H1 (cell line): ENCODE results near the gene PRKN. TPM values are rescaled to one million over a fixed set of nuclear protein-coding genes. Genes with fewer than 3 reads are reported as not detected.

ENCODE experiments used
- CTCF ChIA-PET: fragments of 300-600 bp; sonication (Branson Sonifier 250); formaldehyde crosslinking; loops from one replicate; lab custom pipeline; 2021; ENCODE audit not compliant: partially characterized antibody; lab: Charles Lee
- POLR2A ChIA-PET: fragments of 300-600 bp; sonication (Branson Sonifier 250); formaldehyde crosslinking; loops from one replicate; lab custom pipeline; 2021; ENCODE audit warnings: inconsistent platforms; ENCODE audit not compliant: partially characterized antibody; lab: Charles Lee
- DNase-seq, 2 experiments: peaks; one replicate each; pipeline versions ENCODE4 v3.0.0 to v3.0.0-alpha.2; 2010 to 2022; ENCODE audit warnings: low spot score in 2 of 2, low read depth in 1 of 2, mixed read lengths in 1 of 2
- FAIRE-seq: peaks from 2 replicates; lab custom pipeline; 2011; peaks lifted over from hg19 to GRCh38; lab: Jason Lieb, UNC
- H2AFZ ChIP-seq: 2 replicates; pipeline ENCODE4 v1.8.1; 2012; ENCODE audit warnings: low read length, inconsistent platforms
- H2AK5ac ChIP-seq: 2 replicates; pipeline ENCODE4 v1.6.1; 2013; ENCODE audit warnings: low read depth, low read length
- H2BK120ac ChIP-seq: replicated peaks from 2 replicates; pipeline ENCODE3; 2013; ENCODE audit warnings: low read depth, low read length, inconsistent platforms
- H2BK12ac ChIP-seq: 2 replicates; pipeline ENCODE4 v1.6.1; 2013; ENCODE audit warnings: low read depth, low read length
- H2BK15ac ChIP-seq: 2 replicates; pipeline ENCODE4 v1.6.1; 2013; ENCODE audit warnings: low read length
- H2BK20ac ChIP-seq: 2 replicates; pipeline ENCODE4 v1.6.1; 2013; ENCODE audit warnings: low read length
- H2BK5ac ChIP-seq: 2 replicates; pipeline ENCODE4 v1.6.1; 2013; ENCODE audit warnings: low read depth, low read length
- H3K14ac ChIP-seq: 2 replicates; pipeline ENCODE4 v1.6.1; 2013; ENCODE audit warnings: inconsistent platforms; ENCODE audit not compliant: insufficient read length
- H3K18ac ChIP-seq: 2 replicates; pipeline ENCODE4 v1.6.1; 2013; ENCODE audit warnings: low read length; ENCODE audit errors: extremely low read depth
- H3K23ac ChIP-seq: 2 replicates; pipeline ENCODE4 v1.6.1; 2013; ENCODE audit warnings: inconsistent platforms; ENCODE audit not compliant: insufficient read length
- H3K23me2 ChIP-seq: 2 replicates; pipeline ENCODE4 v1.6.1; 2013; ENCODE audit warnings: low read depth, low read length
- H3K27ac ChIP-seq: 2 replicates; pipeline ENCODE4 v1.6.1; 2011; ENCODE audit warnings: low read depth, low read length, inconsistent platforms
- H3K27me3 ChIP-seq, 4 experiments: replicated peaks in 1 of 4; 1 replicate in 1 of 4; 2 replicates in 3 of 4; pipeline versions ENCODE4 v1.6.1 to v1.8.1; 2011 to 2013; ENCODE audit warnings: low read length in 3 of 4, mild to moderate bottlenecking in 3 of 4, inconsistent platforms in 2 of 4, mixed read lengths in 2 of 4, moderate library complexity in 1 of 4; ENCODE audit not compliant: control insufficient read depth in 3 of 4, insufficient read depth in 3 of 4; ENCODE audit errors: extremely low read depth in 1 of 4
- H3K36me3 ChIP-seq, 4 experiments: 2 replicates each; pipeline versions ENCODE4 v1.6.1 to v1.8.1; 2011 to 2013; ENCODE audit warnings: mild to moderate bottlenecking in 4 of 4, low read length in 3 of 4, moderate library complexity in 2 of 4, control low read depth in 1 of 4, inconsistent platforms in 1 of 4; ENCODE audit not compliant: insufficient read depth in 4 of 4, control insufficient read depth in 2 of 4
- H3K4ac ChIP-seq: replicated peaks from 2 replicates; pipeline ENCODE3; 2013; ENCODE audit warnings: low read length, low read depth, mixed read lengths, inconsistent platforms; ENCODE audit not compliant: insufficient read length
- H3K4me1 ChIP-seq, 4 experiments: replicated peaks in 1 of 4; 1 replicate in 1 of 4; 2 replicates in 3 of 4; pipeline versions ENCODE4 v1.6.1 to v1.8.1; 2011 to 2013; ENCODE audit warnings: low read length in 3 of 4, inconsistent platforms in 2 of 4, mixed read lengths in 1 of 4; ENCODE audit not compliant: insufficient read depth in 4 of 4, control insufficient read depth in 3 of 4
- H3K4me2 ChIP-seq, 2 experiments: 2 replicates each; pipeline versions ENCODE4 v1.6.1 to v1.8.1; 2011 to 2013; ENCODE audit warnings: low read depth in 2 of 2, low read length in 2 of 2, control low read depth in 1 of 2, inconsistent platforms in 1 of 2, mild to moderate bottlenecking in 1 of 2; ENCODE audit not compliant: insufficient read depth in 1 of 2
- H3K4me3 ChIP-seq, 4 experiments: fragments of 200-600, 300-600 bp in 1 of 4; sonication (generic), shearing (Covaris generic), sonication (Bioruptor Twin) in 1 of 4; 2 replicates each; pipeline versions ENCODE4 v1.5.1 to v1.8.1; 2011 to 2016; ENCODE audit warnings: low read length in 4 of 4, low read depth in 3 of 4, control low read depth in 2 of 4, inconsistent platforms in 2 of 4, mild to moderate bottlenecking in 2 of 4, mixed read lengths in 1 of 4, moderate library complexity in 1 of 4; ENCODE audit not compliant: insufficient read depth in 2 of 4; ENCODE audit errors: extremely low read depth in 1 of 4
- H3K56ac ChIP-seq: replicated peaks from 2 replicates; pipeline ENCODE3; 2013; ENCODE audit warnings: low read depth, mild to moderate bottlenecking, mixed read lengths, low read length, inconsistent platforms; ENCODE audit not compliant: insufficient read length
- H3K79me1 ChIP-seq: 2 replicates; pipeline ENCODE4 v1.6.1; 2013; ENCODE audit warnings: low read depth, low read length, control low read depth
- H3K79me2 ChIP-seq, 2 experiments: 2 replicates each; pipeline versions ENCODE4 v1.6.1 to v1.8.1; 2012 to 2013; ENCODE audit warnings: low read length in 2 of 2, mild to moderate bottlenecking in 2 of 2, inconsistent platforms in 1 of 2; ENCODE audit not compliant: insufficient read depth in 2 of 2, control insufficient read depth in 1 of 2
- H3K9ac ChIP-seq, 4 experiments: replicated peaks in 1 of 4; 1 replicate in 1 of 4; 2 replicates in 3 of 4; pipeline versions ENCODE4 v1.6.1 to v1.8.1; 2011 to 2013; ENCODE audit warnings: low read depth in 3 of 4, low read length in 3 of 4, control low read depth in 2 of 4, mild to moderate bottlenecking in 2 of 4, moderate library complexity in 2 of 4, inconsistent platforms in 1 of 4; ENCODE audit errors: extremely low read depth in 1 of 4
- H3K9me3 ChIP-seq, 2 experiments: 2 replicates each; pipeline versions ENCODE4 v1.6.1 to v1.8.1; 2012 to 2013; ENCODE audit warnings: mild to moderate bottlenecking in 2 of 2, moderate library complexity in 2 of 2, control low read depth in 1 of 2, inconsistent platforms in 1 of 2, low read depth in 1 of 2, low read length in 1 of 2, mixed read lengths in 1 of 2; ENCODE audit not compliant: insufficient read depth in 2 of 2
- H4K20me1 ChIP-seq, 2 experiments: replicated peaks in 1 of 2; 2 replicates each; pipeline versions ENCODE3 to v1.8.1; 2011 to 2013; ENCODE audit warnings: inconsistent platforms in 2 of 2, low read length in 2 of 2, mild to moderate bottlenecking in 1 of 2; ENCODE audit not compliant: insufficient read depth in 2 of 2, control insufficient read depth in 1 of 2
- H4K5ac ChIP-seq: 2 replicates; pipeline ENCODE4 v1.6.1; 2013; ENCODE audit warnings: low read length, low read depth, mixed read lengths, inconsistent platforms; ENCODE audit not compliant: insufficient read length
- H4K8ac ChIP-seq: 2 replicates; pipeline ENCODE4 v1.8.0; 2013; ENCODE audit warnings: mild to moderate bottlenecking, moderate library complexity, low read length, inconsistent platforms; ENCODE audit not compliant: insufficient read depth; ENCODE audit errors: extremely low read depth
- H4K91ac ChIP-seq: replicated peaks from 2 replicates; pipeline ENCODE3; 2013; ENCODE audit warnings: low read length, mixed read lengths, inconsistent platforms; ENCODE audit not compliant: insufficient read length
- ASH2L ChIP-seq: fragments of 200-600, 300-600 bp; sonication (generic); IDR thresholded peaks from one replicate; pipeline ENCODE4 v1.7.1; 2017; ENCODE audit warnings: low read length
- BCL11A ChIP-seq, 2 experiments: IDR thresholded peaks; one replicate each; pipeline ENCODE4 v1.6.1; 2011; ENCODE audit warnings: low read depth in 2 of 2, low read length in 2 of 2, mild to moderate bottlenecking in 2 of 2
- E2F6 ChIP-seq: IDR thresholded peaks from 2 replicates; pipeline ENCODE4 v1.6.1; 2012; ENCODE audit warnings: inconsistent platforms
- RAD21 ChIP-seq, 2 experiments: IDR thresholded peaks in 1 of 2; conservative IDR thresholded peaks in 1 of 2; 2 replicates each; pipeline ENCODE4 v1.6.1; 2011; ENCODE audit warnings: low read depth in 2 of 2, low read length in 2 of 2, improper control_type of control experiment in 1 of 2, inconsistent platforms in 1 of 2, mild to moderate bottlenecking in 1 of 2, moderate library complexity in 1 of 2
- SIX5 ChIP-seq: IDR thresholded peaks from 2 replicates; pipeline ENCODE4 v1.6.1; 2011; ENCODE audit warnings: mild to moderate bottlenecking, low read depth, low read length
- TAF7 ChIP-seq: optimal IDR thresholded peaks from 2 replicates; pipeline ENCODE3; 2011; ENCODE audit warnings: low read depth, mild to moderate bottlenecking, inconsistent platforms, low read length, moderate library complexity, borderline replicate concordance
- TCF12 ChIP-seq: IDR thresholded peaks from 2 replicates; pipeline ENCODE4 v1.6.1; 2011; ENCODE audit warnings: low read depth, mild to moderate bottlenecking, low read length
- TEAD4 ChIP-seq: IDR thresholded peaks from 2 replicates; pipeline ENCODE4 v1.6.1; 2012; ENCODE audit warnings: low read depth, low read length, inconsistent platforms, mixed read lengths
- YY1 ChIP-seq: IDR thresholded peaks from 2 replicates; pipeline ENCODE4 v1.6.1; 2011; ENCODE audit warnings: low read depth, mild to moderate bottlenecking, low read length
- WGBS, 2 experiments: shearing (Covaris generic) in 1 of 2; methylation state at CpG; one replicate each; pipeline versions ENCODE4 v1.1.6 to v1.1.7; 2013 to 2015; ENCODE audit warnings: low lambda C conversion rate in 2 of 2, mixed read lengths in 2 of 2, inconsistent platforms in 1 of 2, low coverage in 1 of 2, missing lambda C conversion rate in 1 of 2; ENCODE audit not compliant: insufficient replicate concordance in 2 of 2, insufficient coverage in 1 of 2, insufficient read length in 1 of 2; ENCODE audit errors: extremely low coverage in 1 of 2, missing lambda C conversion rate in 1 of 2; 5-methylcytosine and 5-hydroxymethylcytosine counted together
- polyA plus RNA-seq, 7 experiments: library from polyadenylated mRNA; depleted of rRNA in 3 of 7; stranded (reverse) in 5 of 7; unstranded in 2 of 7; fragments of >200 nt in 5 of 7; fragments of 200-250 nt in 2 of 7; gene quantifications; 1 replicate in 5 of 7; 2 replicates in 1 of 7; 4 replicates in 1 of 7; pipeline versions ENCODE4 v1.2.1 to v1.2.3, GENCODE V29; 2011 to 2013; ENCODE audit warnings: missing spikeins in 2 of 7, mixed read lengths in 2 of 7
- total RNA-seq: library from RNA; stranded (reverse); fragmentation: NEBNext Ultra II Directional; extraction: Animal tissue kit (Norgen Biotek cat#: 25700); gene quantifications from 2 replicates; pipeline ENCODE4 v1.2.1, GENCODE V29; 2021

Gene PRKN
- total and polyA plus RNA-seq, 2 of the 8 experiments (the other 6 are each of a cell fraction or from before 2014, with no cell fraction given), result 0.13 to 0.29 TPM

- CTCF ChIA-PET, result interaction anchor here (0.6 to 2.1 kb wide), 35 partner anchors 9 to 1011 kb away, joined by 3 to 9 read pairs (median 3); no protein-coding TSS in a partner anchor
- Histone ChIP-seq H2BK20ac (no peak overlapping the region), H3K4me1 (no peaks in the 10 kb centered on the region), H4K8ac (no peak overlapping the region), H3K23me2 (no peaks in the 10 kb centered on the region), H3K9ac (no peak overlapping the region), H4K91ac (no peak overlapping the region), H3K4ac (no peak overlapping the region), H3K79me1 (no peaks in the 10 kb centered on the region), H3K23ac (no peak overlapping the region), H4K20me1 (no peaks in the 10 kb centered on the region), H3K9me3 (no peaks in the 10 kb centered on the region; a peak in 1 of 4 replicates), H3K27me3 (no peaks in the 10 kb centered on the region), H3K4me2 (no peak overlapping the region), H3K56ac (no peak overlapping the region), H3K14ac (no peak overlapping the region), H2AFZ (peak overlapping the region; percentile 94; the same call in 1 of the 2 replicates), H3K4me3 (no peak overlapping the region), H2BK12ac (no peak overlapping the region), H3K18ac (no peak overlapping the region), H3K79me2 (no peaks in the 10 kb centered on the region), H4K5ac (no peak overlapping the region), H3K27ac (no peak overlapping the region), H3K36me3 (no peaks in the 10 kb centered on the region), H2BK120ac (no peak overlapping the region), H2AK5ac (no peak overlapping the region), H2BK5ac (no peak overlapping the region), H2BK15ac (no peak overlapping the region)
- FAIRE-seq (peak; percentile 55), DNase-seq (peak; percentile 72 to 94)
- POLR2A ChIA-PET, result no interaction called here
- WGBS, 2 experiments, result 54% methylated on average over 18 of the region's 18 CpGs; no CpG with 5 or more reads in 1 of the 2 experiments
- TF ChIP-seq YY1 (0 out of 2 replicates have a peak, but pooled peaks have one; percentile 7), TEAD4 (no peak), TAF7 (no peak), E2F6 (no peak), ASH2L (no peak), RAD21 (IDR thresholded peaks at IDR 0.05 in 1 of 2, conservative IDR thresholded peaks at IDR 0.05 in 1 of 2; ENCODE audit: low read depth in 2 of 2, low read length in 2 of 2) (peak; percentile 75 to 82), TCF12 (no peak), BCL11A (IDR thresholded peaks at IDR 0.05; ENCODE audit: low read depth in 2 of 2, low read length in 2 of 2) (no peak), SIX5 (no peak)
Observed at GRCh38 chr6:161748535-161749416, 978.8 kb downstream of the PRKN start.
